Kidney glomerular epithelial cell (primary cell): Measurements from ENCODE around the gene RHBDF1.
"Not testable (repeated sequence)": the region's sequence is repeated elsewhere in the genome, so short reads cannot be mapped to it uniquely, and the experiment has no call there.

Experiments
- DNase-seq: peaks from one replicate; lab custom pipeline; 2025; lab: John Stamatoyannopoulos, UW

The RHBDF1 gene

DNA sequence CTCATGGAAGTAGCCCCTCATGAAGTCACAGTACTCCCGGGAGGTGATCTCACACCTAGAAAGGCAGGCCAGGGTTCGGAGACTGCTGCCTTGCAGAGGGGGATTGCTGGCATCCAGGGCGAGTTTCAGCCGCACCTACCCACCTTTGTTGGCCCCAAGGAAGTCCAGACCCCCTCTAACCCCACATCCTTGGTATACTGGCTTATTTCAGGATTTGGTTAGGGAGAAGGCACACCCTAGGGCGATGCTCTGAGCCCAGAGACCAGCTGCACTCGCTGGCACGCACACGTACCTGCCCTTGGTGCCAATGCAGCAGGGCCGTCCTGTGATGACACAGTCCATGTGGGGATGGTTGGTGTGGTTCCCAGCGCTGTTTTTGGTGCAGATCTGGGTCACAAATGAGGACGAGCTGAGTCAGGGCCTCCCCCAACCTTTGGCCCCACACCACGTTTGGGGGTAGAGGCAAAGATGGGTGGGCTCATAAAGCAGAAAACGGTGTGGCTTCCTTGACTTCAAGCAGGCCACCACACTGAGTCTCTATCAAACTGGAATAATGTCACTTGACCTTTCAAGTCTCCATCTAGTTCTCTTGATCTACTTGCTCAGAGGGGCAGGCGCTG is 12.9 kb downstream of the RHBDF1 start:
- DNase-seq, result no peak

DNA sequence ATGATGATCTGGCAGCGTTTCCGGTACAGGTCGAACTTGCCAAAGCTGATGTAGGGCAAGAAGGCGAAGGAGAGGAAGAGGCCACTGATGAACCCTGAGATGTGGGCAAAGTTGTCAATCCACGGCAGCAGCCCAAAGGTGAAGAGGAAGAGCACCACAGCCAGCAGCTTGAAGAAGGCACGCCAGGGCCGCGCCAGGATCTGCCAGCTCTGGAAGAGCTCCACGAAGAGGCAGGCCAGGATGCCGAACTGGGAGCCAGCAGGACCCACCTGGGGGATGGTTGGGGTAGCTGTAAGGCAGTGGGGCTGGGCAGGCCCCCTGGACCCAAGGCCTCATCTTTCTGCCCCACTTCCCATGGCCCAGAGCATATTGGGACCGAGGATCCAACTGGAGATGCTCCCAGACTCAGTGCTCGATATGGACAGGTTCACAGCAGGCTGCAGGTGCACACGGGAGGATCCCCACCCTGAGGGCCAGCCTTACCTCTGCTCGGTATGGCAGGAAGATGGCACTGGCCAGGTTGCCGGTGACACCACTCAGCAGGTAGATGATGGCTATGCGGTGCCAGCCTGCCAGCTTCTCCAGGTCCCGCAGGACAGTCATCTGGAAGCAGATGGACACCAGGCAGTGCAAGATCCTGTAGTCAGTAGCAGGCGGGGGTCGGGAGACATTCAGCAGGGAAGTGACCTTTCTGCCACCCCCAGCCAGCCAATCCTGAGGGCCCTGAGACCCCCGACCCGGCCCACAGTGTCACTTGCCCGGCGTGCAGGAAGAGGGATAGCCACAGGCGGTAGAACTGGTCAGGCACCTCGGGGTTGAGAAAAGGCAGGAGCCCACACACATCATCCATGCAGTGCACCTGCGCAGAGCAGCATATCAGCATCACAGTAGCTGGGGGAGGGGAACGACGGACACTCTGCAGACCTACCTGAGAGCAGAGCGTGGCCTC is 13.7 kb downstream of the RHBDF1 start:
- no peak for DNase-seq

DNA sequence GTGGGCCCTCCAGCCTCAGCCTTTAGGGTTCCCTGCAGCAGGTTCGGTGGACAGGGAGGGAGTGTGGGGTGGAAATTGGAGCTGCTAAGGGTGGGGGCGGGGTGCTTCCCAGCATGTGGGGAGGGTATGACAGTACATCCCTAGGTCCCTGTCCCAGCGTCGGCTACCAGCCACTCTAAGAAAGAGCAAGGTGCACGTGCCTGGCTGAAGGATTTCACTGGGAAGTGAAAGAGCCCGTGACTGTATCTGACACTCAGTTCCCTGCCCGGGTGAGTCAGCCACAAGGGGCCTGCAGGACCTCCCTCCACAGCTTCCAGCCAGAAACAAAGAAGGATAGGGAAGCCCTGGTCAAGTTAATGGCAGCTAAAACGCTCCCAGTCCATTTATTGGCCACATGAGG is 14.7 kb downstream of the RHBDF1 start:
- no peak for DNase-seq

DNA sequence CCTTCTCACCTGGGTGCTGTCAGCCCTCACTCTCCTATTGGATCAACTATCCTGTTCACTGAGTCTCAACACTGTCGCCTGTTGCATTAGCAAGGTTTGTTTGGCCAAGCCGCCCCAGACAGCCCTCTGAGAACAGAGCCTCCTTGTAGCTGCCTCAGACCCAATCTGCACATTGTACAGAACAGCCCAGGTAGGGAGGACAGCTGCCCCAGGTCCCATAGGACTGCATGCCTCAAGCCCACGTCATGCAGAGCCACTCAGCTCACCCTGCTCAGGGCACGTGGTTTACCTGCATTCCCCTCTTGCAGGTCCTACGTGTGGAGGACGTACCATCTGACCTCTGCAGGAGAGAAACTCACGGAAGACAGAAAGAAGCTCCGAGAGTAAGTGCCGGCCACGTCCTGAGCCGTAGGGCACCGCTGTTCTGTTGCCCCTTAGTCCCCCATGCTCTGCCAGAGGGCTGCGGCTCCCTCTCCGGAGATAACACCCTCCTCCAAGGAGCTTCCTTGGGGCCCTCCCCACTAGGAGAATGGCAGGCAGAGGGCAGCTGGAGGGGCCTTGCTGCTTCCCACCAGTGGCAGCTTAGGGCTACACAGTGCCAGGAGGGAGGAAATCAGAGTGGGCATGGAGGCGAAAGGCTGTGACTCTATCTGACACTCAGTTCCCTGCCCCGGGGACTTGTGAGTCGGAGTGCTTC is 16.1 kb downstream of the RHBDF1 start:
- no peak for DNase-seq

DNA sequence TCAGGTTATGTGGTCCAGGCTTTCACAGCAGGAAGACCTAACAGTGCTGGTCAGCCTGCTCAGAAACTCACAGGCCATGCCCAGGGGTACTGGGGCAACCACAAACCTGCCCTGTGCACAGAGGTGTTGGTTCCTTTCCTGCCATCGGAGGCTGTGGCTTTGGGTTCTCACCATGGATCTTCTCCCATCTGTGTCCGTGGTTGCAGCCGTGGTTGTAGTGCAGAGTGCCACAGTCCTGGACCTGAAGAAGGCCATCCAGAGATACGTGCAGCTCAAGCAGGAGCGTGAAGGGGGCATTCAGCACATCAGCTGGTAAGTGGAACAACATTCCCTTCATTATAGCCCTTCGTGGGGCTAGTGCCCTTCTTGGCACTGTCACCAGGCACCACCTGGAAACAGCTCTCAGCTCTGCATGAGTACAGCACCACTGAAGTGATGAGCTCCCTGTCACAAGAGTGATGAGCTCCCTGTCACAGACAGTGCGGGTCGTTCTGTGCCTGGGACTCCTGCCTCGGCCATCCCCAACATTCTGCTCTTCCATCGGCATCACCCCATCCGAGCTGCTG is 16.8 kb downstream of the RHBDF1 start:
- no peak for DNase-seq

DNA sequence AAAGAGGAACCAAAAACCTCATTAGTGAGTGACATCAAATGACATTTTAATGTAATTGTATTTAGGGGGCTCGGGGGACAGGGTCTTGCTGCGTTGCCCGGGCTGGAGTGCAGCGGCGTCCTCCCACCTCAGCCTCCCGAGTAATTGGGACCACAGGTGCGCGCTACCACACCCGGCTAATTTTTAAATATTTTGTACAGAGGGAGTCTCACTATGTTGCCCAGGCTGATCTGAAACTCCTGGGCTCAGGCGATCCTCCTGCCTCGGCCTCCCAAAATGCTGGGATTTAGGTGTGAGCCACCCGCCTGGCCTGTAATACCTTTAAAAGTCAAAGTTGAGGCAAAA is 18.2 kb downstream of the RHBDF1 start:
- DNase-seq, result no peak

DNA sequence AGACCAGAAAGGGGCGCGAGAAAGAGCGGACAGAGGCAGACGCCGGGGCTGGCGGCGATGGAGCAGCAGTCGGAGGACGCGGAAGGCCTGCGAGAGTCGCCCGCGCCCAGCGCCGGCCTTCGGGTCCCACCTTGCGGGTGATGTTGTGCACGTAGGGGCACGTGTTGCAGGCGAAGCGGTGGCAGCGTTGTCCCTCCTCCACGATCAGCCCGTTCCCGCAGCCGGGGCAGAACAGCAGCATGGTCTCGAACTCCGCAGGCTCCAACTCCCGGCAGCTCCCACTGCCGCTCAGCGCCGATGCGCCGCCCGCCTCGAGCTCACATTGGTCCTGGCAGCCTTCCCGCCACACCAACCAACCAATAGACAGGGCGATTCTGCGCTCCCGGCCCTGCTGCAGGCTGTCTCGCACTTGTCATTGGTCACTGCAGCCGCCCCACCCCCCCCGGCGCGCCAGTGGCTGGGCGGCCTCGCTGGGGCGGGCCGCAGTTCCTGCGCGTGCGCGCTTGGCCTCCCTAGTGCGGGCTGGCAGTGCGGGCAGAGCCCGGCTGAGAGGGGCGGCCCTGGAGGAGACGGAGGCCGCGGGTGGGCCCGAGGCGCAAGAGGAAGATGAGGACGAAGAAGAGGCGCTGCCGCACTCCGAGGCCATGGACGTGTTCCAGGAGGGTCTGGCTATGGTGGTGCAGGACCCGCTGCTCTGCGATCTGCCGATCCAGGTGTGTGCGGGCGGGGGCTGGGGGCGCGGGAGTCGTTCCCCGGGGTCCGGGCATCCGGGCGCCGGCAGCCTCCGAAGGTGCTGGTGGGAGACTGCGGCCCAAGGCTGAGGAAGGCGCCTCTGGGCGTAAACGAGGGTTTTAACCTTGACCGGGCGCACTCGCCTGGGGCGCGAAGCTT is 18.8 kb downstream of the RHBDF1 start, which contains the start of the genes POLR3K and SNRNP25:
Gene POLR3K (minus strand): TSS at position 263 of the 891 bp plus-strand sequence. CDS start 22 bp downstream, at position 241.
Gene SNRNP25 (plus strand): TSS at position 483 of the 891 bp plus-strand sequence. CDS start 189 bp downstream, at position 672.
- peak; percentile 98 for DNase-seq

DNA sequence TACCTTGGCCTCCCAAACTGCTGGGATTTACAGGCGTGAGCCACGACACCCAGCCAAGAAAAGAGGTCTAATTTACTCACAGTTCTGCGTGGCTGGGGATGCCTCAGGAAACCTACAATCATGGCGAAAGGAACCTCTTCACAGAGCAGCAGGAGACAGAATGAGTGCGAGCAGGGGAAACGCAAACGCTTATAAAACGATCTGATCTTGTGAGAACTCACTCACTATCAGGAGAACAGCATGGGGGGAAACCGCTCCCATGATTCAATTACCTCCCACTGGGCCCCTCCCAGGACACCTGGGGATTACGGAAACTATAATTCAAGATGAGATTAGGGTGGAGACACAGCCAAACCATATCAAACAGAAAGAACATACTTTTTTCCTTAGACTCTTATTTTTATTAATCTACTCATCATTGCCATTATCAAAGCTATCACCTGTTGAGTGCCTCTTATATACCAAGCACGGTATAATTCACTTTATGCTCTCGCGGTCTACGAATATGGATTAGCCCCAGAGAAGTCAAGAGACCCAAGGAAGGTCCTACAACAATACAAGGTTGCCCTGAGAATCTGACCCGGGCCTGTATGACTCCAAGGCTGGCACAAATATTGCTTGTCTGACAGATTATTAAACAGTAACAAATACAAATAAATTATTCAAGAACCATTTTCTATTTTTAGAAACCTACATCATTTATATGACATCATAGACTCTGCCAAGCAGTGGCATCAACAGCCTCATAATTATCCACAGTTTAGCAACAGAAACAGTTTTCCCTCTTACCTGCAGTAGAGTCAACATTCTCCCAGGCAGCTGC is 21.5 kb downstream of the RHBDF1 start:
- DNase-seq, result no peak

DNA sequence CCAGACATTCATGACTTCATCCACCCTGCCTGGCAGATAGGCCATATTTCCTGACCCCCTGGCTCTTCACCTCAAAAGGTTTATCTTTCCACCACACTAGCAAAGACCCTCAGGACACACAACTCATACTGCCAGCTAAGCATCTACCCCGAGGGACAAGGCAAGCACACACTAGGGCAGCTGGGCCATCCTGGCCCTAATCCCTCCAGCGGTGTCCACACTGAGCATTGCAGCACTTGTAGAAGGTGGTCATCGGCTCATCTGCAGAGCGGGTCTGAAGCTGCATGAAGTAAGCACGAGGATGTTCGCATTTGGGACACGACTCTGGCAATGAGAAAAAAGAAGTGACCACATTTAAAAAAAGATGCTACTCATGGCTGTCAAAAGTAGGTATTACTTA is 25.2 kb downstream of the RHBDF1 start:
- DNase-seq, result no peak

DNA sequence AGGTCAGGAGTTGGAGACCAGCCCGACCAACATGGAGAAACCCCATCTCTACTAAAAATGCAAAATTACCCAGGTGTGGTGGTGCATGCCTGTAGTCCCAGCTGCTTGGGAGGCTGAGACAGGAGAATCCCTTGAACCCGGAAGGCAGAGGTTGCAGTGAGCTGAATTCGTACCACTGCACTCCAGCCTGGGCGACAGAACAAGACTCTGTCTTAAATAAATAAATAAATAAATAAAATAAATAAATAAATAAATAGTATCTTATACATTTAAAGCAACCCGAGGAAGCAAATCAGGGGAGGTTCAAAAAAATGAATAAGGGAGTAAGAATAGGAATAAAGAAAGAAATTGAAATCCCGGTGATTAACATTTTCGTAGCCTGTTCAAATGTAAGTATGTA is 25.9 kb downstream of the RHBDF1 start:
- not testable (repeated sequence) for DNase-seq

DNA sequence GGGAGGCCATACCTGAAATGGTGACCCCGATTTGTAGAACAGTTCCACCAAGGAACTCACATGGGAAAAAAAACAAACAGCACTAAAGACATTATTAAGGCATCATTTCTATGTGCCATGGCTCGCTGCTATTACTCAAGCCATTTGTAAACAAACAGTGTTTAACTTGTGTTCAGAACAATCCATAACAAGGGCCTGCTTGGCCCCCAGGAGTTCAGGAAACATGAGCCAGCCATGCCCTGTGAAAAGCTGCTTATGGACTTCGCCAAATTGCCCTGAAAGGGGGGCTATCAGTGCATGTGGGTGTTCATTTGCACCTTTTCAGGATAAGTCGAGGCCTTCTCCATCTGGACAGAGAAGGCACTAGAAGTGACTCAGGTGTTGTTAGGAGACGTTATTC is 27.0 kb downstream of the RHBDF1 start:
- DNase-seq, result no peak

DNA sequence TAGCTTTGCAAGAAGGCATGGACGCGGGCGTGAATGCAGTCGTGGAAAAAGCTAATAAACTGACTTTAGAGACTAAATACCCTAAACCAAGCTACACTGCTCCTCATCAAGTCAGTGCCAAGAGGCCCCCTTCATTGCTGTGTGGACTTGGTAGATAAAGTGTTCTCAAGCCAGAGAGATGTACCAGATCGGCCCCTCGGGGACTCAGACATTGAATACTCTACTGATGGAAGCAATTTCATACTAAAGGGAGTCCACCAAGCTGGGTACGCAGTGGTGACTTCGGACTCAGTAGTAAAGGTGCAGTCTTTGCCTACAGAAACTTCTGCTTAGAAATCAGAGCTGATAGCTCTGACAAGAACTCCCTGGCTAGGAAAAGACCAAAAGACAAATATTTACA is 27.8 kb downstream of the RHBDF1 start:
- DNase-seq, result no peak

DNA sequence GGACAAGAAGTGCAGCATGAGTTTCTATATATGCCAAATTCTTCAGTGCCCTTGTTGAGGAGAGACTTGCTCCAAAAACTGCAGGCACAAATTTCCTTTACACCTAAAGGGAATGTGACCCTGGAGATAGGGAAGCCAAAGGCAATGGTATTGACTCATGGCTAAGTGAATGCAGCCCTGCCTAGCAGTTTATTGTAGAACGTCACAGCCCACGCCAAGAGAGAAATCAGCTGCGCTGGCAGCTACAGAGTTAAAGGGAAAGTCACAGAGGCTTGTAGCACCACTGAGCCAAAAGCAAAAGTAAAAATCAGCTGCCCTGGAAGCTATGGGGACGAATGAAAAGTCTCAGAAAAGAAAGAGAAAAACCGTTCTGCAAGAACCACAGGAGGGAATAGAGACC is 29.1 kb downstream of the RHBDF1 start:
- DNase-seq, result no peak

DNA sequence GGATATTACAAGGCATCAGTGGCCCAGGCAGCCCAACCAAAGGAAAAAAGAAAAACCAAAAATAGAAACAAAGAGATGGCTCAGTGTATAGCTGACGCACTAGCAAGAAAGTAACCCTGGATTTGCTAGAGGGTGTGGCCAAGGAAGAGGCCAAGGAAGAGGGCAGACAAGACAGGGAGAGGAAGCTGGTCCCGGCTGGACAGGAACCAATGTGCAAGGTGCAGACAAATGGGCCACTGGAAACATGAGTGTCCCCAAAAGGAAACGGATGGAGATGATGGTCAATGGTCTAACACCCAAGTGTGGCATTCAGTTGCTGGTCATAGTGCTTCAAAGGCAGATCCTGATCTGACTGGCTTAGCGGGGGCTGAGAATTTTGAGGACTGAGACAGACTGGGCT is 29.7 kb downstream of the RHBDF1 start:
- no peak for DNase-seq

DNA sequence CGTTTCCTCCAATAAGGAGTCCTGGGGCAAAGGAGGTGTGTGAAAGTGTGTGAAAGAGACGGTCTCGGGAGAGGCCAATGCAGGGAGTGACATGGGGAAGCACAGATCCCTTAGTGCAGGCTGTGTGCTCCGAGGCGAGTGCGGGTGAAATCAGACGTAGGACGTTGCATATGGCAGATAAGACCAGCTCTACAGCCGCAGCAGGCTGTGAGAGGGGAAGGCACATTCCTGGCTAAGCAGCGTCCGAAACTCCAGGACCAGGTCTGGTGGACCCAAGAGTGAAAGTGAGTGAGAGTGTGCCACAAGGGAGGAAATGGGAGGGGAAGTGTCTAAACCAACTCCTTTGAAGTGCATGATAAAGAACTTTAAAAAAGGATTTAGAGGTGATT is 30.4 kb downstream of the RHBDF1 start:
- DNase-seq, result no peak

DNA sequence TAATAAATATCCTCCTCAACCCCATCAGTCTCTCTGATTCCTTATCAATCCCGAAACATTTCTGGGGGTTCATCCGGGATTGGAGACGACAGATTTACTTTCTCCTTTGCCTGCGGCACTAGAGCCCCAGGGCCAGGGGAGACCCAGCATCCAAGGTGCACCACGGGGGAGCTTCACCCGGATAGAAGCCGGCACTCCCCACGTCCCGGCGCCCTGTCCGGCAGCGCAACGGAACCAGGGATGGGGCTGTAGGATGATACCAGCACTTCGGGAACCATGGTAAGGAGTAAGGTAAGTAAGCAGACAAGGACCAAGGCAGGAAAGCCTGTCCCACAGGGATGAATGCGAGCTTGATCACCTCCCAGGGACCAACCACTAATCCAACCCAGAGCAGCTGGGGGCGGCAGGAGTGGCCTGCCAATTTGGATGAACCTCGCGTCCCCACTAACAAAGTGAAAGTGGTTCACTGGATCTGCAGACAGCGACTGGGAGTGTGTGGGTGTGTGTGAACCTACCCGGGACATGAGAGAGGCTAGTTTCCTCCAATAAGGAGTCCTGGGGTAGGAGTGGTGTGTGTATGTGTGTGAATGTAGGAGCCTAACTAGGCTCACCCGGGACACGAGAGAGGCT is 30.9 kb downstream of the RHBDF1 start:
- DNase-seq, result no peak

DNA sequence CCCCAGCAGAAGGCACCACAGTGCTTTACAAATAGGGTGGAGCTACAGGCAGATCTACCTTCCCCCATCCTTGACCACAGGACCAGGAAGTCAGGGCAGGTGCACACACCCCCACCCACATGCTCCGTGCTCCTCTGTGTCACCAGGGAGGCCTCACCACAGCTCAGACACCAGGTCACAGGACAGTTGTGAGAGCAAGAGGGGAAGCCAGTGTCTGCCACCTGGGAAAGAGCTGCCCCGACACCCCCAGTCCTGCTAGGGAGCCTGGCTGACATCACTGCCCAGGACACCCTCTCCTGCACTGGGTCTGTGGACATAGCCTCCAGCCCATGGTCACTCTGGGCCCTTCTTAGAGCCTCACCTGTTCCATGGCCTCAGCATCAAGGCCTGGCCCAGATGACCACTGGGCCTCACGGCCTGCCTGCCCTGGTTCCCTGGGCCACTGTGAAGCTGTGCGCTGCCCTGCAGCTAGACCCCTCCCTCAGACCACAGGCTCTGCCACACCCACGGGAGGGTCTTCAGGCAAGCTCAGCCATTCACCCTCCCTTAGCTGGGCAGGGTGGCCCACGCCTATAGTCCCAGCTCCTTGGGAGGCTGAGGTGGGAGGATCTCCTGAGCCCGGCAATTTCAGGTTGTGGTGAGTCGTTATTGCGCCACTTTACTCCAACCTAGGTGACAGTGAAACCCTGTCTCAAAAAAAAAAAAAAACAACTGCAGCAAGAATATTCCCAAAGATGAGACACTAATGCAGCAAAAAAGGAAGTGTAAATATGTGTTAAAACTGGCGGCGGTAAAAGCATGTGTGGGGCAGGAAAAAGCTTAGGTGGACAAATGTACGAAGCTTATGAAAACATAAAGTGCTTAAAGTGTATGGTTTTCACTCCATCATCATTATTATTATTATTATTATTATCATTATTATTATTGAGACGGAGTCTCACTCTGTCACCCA is 33.2 kb downstream of the RHBDF1 start:
- no peak for DNase-seq

DNA sequence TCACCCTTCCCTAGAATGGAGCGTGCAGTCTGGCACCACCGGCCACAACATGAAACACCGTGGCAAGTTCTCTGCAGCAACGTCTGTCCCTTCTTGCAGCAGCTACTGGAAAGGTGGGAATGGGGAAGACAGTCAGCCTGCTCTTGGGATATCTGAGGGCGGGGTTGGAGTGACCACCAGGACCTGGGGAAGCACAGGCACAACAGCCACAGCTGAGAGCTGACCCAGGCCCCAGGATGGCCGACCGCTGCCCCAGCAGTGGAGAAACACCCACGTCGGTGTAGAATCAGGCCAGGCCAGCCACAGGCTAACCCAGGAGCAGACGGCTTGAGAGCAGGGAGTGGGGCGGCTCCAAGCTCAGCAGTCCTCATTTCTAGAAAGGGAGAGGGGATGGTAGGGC is 34.2 kb downstream of the RHBDF1 start:
- not testable (repeated sequence) for DNase-seq

DNA sequence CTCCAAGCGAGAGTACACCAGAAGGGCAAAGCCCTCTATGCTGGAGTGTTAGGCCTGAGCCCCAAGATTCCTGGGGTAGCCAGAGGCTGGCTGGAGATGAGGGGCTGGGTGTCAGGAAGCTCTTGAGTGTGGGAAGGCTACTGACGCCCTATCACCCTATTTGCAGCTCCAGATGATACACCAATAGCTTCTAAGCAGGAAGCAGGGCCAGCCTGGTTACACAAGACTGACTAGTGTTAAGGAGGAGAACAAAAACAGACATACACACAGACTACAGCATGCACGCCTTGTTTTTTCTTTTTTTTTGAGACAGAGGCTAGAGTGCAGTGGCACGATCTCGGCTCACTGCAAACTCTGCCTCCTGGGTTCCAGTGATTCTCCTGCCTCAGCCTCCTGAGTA is 34.9 kb downstream of the RHBDF1 start:
- DNase-seq, result no peak
